GM19035 (cell line): ENCODE results near the gene ST6GALNAC2.
"Not testable (repeated sequence)": the region's sequence is repeated elsewhere in the genome, so short reads cannot be mapped to it uniquely, and the experiment has no call there.

ENCODE experiments used
- ATAC-seq: cut with Tn5 transposase; IDR thresholded peaks from one replicate; pipeline ENCODE4 v1.9.1; 2021; ENCODE audit not compliant: unreplicated experiment

ST6GALNAC2 gene

DNA sequence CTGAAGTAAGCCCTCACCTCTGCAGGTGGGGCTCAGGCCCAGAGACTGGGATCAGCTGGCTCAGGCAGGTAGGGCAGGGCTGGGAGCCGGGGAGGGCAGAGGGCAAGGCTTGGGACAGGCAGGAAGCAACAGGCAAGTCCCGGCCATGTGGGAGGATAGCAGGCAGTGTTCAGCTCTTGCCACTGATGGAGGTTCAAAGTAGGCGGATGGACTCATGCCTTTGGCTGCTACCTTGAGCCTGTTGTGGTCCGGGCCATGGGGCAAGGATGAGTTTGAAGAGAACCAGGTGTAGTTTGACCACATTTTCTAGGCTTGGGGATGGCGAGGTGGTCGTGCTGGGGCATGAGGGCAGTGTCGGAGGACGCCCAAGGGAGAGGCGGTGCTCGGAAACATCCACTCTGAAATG is 43.1 kb downstream of the ST6GALNAC2 start:
- no peak for ATAC-seq

DNA sequence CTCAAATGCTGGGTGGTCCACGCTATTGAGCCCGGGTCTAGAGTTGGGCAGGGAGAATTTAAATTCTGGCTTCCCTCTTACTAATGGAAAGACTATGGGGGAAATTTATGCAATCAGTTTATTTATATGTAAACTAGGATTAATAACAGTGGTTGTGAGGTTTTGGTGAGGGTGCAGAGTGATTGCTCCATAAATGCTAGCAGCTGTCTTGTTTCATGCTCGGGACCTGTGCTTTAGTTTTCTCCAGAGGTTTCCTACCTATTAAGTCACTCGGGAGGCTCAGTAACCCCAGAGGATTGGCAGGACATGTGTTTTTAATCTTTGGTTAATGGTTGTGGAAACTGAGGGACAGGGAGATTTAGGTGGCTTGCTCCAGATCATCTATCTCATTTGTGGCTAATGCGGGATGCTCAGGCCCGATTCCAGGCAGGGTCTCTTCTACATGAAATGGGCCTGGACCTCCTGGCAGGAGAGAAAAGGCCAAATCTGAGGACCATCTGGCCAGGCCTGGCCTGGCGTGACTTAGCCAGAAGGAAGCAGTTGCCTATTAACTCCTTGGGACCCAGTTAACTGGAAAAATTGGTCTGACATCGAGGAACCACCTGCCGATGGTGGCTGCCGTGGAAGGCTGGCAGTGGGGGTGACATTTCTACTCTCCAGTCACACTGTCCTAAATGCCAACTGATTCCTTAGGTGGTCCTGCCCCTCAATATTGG is 43.8 kb downstream of the ST6GALNAC2 start:
- no peak for ATAC-seq

DNA sequence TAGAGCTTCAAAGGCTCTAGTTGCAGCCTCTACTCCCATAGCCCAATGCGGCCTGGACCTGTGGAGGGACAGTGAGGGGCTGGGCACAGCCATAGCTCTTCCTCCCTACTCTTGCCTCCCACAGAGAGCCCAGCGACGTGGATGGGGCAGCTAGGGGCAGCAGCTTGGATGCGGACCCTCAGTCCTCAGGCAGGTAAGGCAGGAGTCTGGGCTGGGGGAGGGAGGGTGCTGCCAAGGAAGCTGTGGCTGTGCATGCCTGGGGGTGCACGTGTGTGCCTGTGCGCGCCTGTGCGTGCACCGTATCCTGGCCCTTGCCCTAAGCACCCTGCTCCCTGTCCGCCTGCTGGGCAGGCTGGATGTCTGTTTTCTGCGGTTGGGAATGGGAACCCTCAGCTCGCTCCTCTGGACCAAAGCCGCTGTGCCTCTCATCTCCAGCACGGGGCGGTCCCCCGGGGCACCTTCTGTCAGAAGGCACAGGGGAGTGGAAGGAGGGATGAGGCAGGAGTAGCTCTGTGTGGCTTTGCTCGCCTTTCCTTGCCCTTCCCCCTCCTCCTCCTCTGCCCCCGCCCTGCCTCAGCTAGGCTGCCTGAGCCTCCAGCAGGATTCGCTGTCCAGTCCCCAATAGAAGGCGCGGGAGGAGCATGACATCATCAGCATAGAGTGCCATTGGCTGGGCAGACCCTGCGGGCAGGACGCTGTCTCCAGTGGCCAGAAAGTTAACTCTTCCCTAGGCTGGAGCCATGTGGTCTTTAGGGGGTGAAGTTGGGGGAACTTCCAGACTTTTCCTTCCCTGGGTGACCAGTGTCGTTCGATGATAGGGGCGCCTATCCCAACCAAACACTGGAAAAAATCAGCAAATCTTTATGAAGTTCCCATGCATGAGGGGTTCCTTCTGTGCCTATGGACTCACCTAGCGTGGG is 45.0 kb downstream of the ST6GALNAC2 start:
- no peak for ATAC-seq

DNA sequence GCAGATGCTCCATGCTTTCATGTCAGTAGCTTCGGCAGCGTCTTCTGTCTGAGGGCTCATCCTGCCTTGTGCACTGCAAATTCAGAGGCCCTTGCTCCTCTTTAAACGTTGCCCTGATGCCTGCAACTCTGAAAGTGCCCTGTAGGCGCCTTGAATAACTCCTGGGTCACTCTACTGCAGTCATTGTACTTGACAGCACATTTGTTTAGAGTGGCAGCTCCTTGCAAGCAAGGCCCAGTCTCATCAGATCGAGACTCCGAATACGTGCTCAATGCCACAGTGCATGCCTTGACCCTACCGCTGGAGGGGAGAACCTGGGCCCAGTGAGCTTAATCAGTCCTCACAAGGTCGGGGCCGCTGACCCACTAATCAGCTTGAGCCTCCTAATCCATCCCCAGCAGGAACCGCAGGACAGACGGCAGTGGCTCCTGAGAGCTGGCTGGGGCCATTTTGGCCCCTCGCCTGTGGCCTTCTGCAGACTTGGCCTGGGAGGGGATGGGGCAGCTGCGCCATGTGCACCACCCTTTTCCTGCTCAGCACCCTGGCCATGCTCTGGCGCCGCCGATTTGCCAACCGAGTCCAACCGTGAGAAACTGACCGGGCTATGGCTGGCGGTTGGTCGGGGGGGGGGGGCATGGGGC is 45.9 kb downstream of the ST6GALNAC2 start, which contains the start of gene PRCD:
PRCD (plus strand) TSS at position 414 of the 641 bp plus-strand sequence; CDS start at position 512, 98 bp downstream.
- ATAC-seq, result no peak

DNA sequence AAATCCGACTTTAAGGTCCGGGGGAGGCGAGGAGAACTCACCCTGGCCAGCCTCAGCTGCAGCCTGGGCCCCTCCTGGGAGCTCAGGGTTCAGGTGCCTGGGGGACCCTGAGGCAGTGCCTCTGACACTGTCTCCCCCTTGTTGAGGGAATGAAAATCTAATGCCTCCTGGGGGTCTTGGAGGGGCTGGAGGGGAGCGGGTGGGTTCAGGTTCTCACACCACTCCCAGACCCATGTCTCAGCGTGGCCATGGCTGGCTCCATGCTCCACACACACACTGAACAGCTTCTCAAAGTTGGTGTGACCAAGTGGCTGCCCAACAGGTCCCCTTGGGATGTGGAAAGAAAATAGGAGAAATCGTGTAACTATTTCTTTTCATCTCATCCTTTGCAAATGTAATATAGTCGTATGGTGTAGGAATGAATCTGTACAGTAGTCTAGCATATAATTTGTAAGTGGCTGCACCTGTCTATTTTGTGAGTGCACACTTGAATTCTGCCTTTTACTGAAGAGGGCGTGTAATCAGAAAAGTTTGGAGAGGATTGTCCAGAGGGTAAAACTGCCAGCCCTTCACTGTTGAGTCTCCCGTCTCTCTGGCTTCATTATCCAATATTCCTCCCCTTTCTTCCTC is 46.6 kb downstream of the ST6GALNAC2 start:
- ATAC-seq, result no peak

DNA sequence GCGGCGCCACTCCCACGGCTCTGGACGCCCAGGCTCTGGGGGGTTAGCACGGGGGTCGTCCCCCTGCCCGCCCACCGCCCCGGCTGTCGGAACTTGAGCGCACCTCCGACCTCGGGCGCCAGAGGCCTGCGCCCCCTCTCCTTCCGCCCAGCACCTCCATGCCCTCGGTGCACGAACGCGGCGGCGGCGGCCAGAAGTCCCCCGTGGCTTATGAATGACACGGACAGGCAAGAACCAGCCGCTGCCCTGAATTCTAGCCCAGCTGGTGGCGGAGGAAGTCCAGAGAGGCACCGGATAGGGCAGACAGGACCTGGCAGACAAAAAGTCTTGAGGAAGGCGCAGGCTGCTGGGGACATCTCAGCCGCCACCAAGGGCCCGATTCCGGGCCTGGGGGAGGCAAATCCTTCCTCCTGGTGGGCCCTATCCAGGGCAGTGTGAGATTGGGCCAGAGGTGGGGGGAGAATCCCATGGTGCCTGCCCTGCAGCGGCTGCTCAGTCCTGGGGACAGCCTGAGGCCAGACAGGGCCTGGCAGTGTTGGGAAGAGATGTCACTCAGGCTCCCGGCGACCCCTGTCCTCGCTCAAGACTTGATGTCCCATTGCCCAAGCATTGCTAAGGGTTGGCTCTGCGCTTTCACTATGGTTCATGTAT is 47.3 kb downstream of the ST6GALNAC2 start:
- no peak for ATAC-seq

DNA sequence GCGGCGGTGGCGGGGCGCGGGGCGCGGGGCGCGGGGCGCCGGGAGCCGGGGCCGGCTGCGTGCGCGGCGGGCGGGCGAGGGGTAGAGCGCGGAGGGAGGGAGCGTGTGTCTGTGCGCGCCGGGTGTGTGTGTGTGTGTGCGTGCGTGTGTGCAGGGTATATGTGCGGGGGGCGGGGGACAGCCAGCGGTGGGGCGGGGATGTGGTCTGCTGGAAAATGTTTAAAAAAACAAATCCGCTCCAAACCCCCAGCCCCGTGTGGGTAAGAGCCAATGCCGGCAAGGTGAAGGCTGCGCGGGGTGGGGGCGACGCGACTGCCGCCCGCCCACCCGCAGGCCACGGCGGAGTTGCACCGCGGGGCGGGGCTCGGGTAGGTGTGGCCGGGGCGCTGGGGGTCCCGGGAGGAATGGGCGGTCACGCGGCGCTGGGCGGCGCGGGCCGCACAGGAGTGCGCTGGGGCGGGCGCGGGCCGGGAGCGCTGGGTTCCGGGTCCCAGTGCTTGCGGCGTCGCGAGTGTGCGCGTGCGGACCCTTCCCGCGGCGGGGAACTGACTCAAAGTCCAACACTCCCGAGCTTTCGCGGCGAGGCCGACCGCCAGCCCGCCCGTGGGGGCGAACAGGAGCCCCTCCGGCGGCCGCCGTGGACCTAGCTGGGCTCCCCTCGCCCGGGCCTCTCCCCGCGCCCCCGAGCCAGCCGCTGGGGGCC is 47.9 kb downstream of the ST6GALNAC2 start, which contains the start of gene CYGB:
CYGB (minus strand) TSS at position 132 of the 703 bp plus-strand sequence. CDS start 167 bp downstream, outside the sequence.
- no peak for ATAC-seq

DNA sequence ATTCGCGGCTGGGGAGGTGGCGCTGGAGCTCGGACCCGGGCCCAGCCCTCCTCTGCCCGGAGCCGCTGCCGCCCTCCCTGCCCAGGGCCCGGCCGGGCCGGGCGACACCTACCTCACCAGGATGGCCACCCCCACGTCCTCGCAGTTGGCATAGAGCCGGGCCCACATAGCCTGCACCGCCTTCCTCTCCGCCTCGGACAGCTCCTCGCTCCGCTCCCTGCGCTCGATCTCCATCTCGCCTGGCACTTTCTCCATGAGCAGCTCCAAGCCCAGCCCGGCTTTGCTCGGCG is 48.4 kb downstream of the ST6GALNAC2 start:
- ATAC-seq, result no peak

DNA sequence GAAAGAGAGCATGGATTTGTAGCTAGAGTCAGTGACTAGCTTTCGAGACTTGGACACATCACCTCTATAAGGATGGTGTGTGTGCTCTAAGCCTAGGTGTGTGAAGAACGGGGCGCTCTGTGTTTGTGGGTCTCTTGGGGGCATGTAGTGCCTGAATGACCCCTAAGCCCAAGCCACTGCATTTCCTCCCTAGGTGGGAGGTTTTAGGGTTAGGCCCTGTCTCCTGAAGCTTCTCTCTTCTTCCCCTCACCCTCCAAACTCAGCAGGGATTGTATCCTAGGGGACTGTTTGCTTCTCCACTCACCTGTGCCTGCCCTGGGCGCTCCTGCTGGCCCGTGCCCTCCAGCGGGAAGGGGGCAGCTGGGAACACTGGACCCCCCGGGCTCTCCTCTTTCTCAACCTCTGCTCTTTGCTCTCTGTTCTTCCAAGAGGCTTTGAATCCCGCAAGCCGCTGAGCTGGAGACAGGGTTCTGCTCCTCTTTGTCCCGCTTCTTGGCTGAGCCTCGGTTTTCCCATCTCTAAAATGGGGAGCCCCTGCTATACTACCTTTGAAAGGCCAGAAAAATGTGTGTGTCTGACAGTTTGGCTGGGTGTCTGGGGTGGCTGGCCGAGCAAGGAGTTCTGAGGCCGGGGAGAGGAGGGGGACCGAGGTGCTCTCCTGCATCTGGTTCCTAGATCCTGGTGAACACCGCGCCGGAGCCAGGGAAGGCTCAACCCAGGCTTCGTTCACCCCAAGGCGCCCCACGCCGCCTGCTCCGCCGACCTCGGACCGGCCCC is 49.0 kb downstream of the ST6GALNAC2 start:
- no peak for ATAC-seq

DNA sequence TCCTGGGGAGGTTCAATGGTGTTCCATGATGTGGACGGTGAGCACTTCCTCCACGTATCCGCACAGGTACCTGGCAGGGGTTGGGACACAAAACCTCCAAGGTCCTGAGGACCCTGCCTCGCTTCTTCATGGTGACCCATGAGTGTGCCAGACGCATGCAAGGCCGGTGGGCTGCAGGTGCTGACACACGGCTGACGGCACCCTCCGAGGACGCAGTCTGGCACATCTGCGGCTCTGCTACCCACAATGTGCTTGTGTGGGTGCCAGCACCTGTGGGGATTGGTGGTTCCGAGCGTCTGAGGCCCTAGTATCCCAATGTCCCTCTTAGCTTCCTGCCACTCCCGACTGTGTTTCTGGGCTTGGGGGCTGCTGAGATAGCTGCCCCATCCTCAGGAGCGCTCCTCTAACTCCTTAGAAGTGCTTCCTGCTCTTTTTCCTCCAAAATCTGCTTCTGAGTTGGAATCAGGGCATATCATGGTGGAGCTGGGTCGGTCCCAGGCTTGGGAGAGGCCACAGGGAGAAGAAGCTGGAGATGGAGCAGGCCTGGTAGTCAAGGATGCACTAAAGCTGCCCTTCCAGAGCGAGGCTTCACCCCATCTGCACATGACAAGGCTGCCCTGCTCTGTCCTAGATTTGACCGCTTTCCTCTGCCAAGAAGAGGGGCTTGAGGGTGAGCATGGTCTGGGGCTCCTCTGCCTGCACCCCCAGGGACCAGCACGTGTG is 49.7 kb downstream of the ST6GALNAC2 start:
- no peak for ATAC-seq

DNA sequence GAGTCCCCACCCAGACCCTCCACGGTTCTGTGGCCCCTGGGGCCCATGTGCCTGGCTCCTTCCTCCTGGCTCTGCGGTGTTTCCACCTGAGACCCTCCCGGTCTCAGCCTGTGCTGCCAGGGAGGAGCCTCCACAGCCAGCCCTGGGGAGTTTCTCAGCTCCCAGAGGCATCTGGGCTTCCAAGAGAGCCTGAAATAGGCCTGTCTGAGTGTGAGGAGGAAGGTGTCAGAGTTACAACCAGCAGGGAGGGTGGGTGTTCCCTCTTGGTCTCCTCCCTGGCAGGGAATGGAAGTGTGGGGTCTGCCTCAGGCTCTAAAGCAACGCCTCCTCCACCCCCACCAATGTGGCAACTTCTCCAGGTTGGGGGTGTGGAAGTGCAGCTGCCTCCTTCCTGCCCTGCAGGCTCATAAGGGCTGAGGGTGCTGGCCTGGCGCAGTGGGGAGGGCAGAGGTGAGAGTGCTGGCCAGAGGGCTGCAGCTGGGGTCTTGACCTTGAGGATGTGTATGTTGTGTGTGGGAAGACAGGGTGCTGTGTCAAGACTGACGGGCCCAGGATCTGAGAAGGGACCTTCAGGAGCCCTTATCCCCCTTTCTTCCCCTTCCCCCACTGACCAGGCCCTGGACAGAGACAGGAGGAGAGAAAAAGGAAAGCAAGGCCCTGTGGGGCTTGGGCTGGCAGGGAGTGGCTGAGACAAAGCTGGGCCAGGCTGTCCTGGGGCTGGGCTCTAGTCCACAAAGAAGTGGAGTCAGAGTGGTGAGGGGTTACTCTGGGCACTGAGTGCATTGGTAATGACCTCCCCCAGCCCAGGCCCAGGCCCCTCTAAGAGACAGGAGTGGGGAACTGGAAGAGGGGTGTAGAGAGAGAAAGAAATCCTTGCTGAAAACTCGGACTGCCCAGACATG is 50.6 kb downstream of the ST6GALNAC2 start:
- no peak for ATAC-seq

DNA sequence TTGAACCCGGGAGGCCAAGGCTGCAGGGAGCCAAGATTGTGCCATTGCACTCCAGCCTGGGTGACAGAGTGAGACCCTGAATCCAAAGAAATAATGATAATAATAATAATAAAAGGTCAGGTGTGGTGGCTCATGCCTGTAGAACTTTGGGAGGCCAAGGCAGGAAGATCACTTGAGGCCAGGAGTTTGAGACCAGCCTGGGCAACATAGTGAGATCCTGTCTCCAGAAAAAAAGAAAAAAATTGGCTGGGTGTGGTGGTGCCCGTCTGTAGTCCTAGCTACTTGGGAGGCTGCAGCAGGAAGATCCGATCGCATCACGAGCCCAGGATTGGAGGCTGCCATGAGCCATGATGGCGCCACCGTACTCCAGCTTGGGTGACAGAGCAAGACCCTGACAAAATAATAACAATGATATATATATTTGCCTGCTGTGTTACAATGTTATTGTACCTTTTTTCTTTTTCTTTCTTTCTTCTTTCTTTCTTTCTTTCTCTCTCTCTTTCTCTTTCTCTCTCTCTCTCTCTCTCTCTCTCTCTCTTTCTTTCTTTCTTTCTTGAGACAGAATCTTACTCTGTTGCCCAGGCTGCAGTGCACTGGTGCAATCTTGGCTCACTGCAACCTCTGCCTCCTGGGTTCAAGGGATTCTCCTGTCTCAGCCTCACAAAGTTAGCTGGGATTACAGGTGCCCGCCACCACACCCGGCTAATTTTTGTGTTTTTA is 51.9 kb downstream of the ST6GALNAC2 start:
- not testable (repeated sequence) for ATAC-seq

DNA sequence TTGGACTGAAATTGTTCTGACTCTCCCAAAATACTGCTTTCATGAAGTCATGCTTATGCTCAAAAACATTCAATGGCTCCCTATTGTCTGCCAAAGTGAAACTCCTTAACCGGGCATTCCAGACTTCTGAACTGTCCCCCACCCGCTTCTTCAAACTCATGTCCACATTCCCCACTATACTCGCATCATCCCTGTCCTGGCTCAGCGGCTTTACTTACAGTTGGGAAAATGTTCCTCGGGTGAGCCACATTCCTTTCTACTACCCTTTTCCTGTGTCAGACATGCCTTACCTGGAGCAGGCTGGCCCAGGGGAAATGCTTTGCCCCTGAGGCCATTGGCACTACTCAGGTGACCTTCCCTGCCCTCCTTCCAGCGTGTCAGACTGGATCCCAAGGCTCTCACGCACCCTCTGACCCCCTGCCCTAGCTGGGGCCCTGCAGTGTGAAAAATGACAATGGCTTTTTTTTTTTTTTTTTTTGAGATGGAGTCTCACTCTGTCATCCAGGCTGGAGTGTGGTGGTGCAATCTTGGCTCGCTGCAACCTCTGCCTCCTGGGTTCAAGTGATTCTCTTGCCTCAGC is 53.5 kb downstream of the ST6GALNAC2 start:
- no peak for ATAC-seq

DNA sequence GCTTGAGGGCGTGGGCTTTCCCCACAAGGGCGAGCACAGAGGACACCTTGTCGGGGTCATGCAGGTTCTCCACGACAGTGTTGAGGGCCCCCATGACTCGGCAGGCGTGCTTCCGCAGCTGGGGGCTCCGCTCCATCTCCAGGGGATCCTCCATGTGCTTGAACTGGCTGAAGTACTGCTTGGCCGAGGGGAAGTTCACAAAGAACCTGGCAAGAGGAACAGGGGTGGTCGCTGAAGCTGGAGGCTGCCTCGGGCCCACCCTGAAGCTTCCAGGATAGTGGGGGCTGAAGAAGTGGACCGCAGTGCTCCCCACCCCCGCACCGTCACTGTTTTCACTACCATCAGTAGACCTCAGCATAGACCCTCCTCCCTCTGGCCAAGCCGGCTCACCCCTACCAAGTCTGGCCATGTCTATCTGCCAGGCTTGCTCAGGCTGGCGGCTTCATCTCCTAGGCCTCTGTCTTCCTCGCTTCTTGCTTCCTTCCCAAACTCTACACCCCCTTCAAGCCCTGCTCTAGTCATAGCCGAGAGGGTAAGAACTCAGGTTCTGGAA is 54.1 kb downstream of the ST6GALNAC2 start:
- no peak for ATAC-seq

DNA sequence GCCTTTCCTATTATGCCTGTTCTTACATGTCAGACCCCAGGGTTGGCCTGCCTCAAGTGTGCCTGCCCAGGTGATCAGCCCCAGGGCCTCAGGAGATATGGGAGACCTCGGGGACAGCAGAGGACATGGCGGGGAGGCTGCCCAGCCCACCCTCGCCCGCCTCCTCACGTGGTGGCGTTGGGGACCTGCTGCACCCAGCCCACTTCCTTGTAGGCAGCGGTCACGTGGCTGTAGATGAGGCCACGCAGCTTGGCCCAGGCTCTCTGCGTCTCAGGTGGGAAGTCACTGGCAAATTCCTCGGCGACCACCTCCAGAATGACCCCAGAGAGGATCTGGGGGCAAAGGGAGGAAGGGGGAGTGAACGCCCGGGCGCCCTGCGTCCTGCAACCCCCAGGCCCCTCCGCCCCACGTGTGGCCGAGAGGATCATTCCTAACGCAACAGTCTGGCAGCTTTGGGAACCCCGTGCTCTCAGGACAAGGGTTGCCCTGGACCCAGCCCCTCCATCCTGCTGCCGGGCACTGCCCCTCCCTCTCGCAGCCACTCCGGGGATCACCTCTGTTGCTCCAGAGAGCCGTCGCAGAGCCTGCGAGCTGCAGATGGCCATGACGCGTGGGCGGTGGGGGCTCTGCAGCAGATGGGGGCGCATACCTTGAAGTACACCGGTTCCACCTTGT is 54.7 kb downstream of the ST6GALNAC2 start:
- no peak for ATAC-seq
